HEK293 (cell line): Measurements from ENCODE around the gene RHOB.

ENCODE experiments used
- PRDM10 ChIP-seq: fragments of 450-650 bp; formaldehyde crosslinking; IDR thresholded peaks from 2 replicates; pipeline ENCODE4 v1.5.1; 2016; ENCODE audit warnings: missing biosample characterization, missing genetic modification characterization
- SETDB1 ChIP-seq: IDR thresholded peaks from one replicate; pipeline ENCODE4 v1.6.1; 2017; ENCODE audit warnings: mild to moderate bottlenecking, low read length, moderate library complexity, mixed read lengths; ENCODE audit not compliant: insufficient read length
- ZBTB21 ChIP-seq: fragments of 450-650 bp; formaldehyde crosslinking; IDR thresholded peaks from 2 replicates; pipeline ENCODE4 v1.5.1; 2017; ENCODE audit warnings: missing biosample characterization, missing genetic modification characterization
- ZBTB49 ChIP-seq: fragments of 450-650 bp; formaldehyde crosslinking; IDR thresholded peaks from 2 replicates; pipeline ENCODE4 v1.5.1; 2016; ENCODE audit warnings: missing biosample characterization, missing genetic modification characterization, low read depth
- ZNF366 ChIP-seq: fragments of 450-650 bp; formaldehyde crosslinking; conservative IDR thresholded peaks from 2 replicates; pipeline ENCODE4 v1.5.1; 2016; ENCODE audit warnings: missing biosample characterization, missing genetic modification characterization
- ZNF391 ChIP-seq: fragments of 450-650 bp; formaldehyde crosslinking; IDR thresholded peaks from 2 replicates; pipeline ENCODE4 v1.5.1; 2016; ENCODE audit warnings: low read depth, missing biosample characterization, missing genetic modification characterization, borderline replicate concordance
- ZNF555 ChIP-seq: fragments of 450-650 bp; formaldehyde crosslinking; conservative IDR thresholded peaks from 2 replicates; pipeline ENCODE4 v1.5.1; 2017; ENCODE audit warnings: missing biosample characterization, mild to moderate bottlenecking, missing genetic modification characterization, inconsistent platforms
- TF ChIP-seq, protein P1 (sequence below): fragments of 450-650 bp; formaldehyde crosslinking; IDR thresholded peaks from 2 replicates; pipeline ENCODE4 v1.5.1; 2016; ENCODE audit warnings: missing biosample characterization, missing genetic modification characterization
- TF ChIP-seq, protein P2 (sequence below): fragments of 450-650 bp; formaldehyde crosslinking; IDR thresholded peaks from 2 replicates; pipeline ENCODE4 v1.5.1; 2016; ENCODE audit warnings: missing biosample characterization, missing genetic modification characterization
- TF ChIP-seq, protein P3 (sequence below): fragments of 450-650 bp; formaldehyde crosslinking; IDR thresholded peaks from 2 replicates; pipeline ENCODE4 v1.5.1; 2017; ENCODE audit warnings: missing biosample characterization, missing genetic modification characterization
- TF ChIP-seq, protein P4 (sequence below): fragments of 450-650 bp; formaldehyde crosslinking; IDR thresholded peaks from 2 replicates; pipeline ENCODE4; 2016; ENCODE audit warnings: missing biosample characterization, missing genetic modification characterization
- TF ChIP-seq, protein P5 (sequence below): fragments of 450-650 bp; formaldehyde crosslinking; IDR thresholded peaks from 2 replicates; pipeline ENCODE4 v1.5.1; 2017; ENCODE audit warnings: missing biosample characterization, missing genetic modification characterization

RHOB gene

DNA sequence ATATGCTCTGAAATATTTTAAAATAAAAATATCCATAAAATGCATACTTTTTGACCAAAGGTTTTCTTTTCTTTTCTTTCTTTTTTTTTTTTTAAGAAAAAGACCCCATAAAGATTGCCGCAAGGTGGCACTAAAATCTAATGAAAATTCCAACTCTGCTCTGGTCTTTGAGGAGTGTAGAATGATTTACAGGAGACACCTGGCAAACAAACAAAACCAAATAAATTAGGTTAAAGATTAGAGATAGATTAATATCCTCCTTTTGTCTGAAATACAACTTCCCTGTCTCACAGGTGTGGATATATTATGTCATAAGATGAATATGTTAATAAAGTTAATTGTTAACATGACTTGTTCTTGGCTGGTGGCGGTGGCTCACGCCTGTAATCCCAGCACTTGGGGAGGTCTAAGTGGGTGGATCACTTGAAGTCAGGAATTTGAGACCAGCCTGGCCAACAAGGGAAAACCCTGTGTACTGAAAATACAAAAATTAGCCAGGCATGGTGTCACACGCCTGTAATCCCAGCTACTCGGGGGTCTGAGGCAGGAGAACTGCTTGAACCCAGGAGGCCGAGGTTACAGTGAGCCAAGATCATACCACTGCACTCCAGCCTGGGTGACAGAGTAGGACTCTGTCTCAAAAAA lies 3.5 kb upstream of the RHOB start (continued):
- TF ChIP-seq, protein P1, sequence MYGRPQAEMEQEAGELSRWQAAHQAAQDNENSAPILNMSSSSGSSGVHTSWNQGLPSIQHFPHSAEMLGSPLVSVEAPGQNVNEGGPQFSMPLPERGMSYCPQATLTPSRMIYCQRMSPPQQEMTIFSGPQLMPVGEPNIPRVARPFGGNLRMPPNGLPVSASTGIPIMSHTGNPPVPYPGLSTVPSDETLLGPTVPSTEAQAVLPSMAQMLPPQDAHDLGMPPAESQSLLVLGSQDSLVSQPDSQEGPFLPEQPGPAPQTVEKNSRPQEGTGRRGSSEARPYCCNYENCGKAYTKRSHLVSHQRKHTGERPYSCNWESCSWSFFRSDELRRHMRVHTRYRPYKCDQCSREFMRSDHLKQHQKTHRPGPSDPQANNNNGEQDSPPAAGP: no peak
- TF ChIP-seq SETDB1 (no peak), ZNF366 (tag by site-specific recombination) (peak; percentile 39), PRDM10 (tag by site-specific recombination) (peak; percentile 84), ZNF391 (no peak), ZBTB21 (tag by site-specific recombination) (no peak), ZBTB49 (tag by site-specific recombination) (no peak), ZNF555 (tag by site-specific recombination) (no peak)
- TF ChIP-seq, protein P2, sequence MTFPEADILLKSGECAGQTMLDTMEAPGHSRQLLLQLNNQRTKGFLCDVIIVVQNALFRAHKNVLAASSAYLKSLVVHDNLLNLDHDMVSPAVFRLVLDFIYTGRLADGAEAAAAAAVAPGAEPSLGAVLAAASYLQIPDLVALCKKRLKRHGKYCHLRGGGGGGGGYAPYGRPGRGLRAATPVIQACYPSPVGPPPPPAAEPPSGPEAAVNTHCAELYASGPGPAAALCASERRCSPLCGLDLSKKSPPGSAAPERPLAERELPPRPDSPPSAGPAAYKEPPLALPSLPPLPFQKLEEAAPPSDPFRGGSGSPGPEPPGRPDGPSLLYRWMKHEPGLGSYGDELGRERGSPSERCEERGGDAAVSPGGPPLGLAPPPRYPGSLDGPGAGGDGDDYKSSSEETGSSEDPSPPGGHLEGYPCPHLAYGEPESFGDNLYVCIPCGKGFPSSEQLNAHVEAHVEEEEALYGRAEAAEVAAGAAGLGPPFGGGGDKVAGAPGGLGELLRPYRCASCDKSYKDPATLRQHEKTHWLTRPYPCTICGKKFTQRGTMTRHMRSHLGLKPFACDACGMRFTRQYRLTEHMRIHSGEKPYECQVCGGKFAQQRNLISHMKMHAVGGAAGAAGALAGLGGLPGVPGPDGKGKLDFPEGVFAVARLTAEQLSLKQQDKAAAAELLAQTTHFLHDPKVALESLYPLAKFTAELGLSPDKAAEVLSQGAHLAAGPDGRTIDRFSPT: no peak
- TF ChIP-seq, protein P3, sequence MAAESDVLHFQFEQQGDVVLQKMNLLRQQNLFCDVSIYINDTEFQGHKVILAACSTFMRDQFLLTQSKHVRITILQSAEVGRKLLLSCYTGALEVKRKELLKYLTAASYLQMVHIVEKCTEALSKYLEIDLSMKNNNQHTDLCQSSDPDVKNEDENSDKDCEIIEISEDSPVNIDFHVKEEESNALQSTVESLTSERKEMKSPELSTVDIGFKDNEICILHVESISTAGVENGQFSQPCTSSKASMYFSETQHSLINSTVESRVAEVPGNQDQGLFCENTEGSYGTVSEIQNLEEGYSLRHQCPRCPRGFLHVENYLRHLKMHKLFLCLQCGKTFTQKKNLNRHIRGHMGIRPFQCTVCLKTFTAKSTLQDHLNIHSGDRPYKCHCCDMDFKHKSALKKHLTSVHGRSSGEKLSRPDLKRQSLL (tag by site-specific recombination): no peak
- TF ChIP-seq, protein P4, sequence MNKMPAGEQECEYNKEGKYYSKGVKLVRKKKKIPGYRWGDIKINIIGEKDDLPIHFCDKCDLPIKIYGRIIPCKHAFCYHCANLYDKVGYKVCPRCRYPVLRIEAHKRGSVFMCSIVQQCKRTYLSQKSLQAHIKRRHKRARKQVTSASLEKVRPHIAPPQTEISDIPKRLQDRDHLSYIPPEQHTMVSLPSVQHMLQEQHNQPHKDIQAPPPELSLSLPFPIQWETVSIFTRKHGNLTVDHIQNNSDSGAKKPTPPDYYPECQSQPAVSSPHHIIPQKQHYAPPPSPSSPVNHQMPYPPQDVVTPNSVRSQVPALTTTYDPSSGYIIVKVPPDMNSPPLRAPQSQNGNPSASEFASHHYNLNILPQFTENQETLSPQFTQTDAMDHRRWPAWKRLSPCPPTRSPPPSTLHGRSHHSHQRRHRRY (tag by site-specific recombination): no peak
- TF ChIP-seq, protein P5, sequence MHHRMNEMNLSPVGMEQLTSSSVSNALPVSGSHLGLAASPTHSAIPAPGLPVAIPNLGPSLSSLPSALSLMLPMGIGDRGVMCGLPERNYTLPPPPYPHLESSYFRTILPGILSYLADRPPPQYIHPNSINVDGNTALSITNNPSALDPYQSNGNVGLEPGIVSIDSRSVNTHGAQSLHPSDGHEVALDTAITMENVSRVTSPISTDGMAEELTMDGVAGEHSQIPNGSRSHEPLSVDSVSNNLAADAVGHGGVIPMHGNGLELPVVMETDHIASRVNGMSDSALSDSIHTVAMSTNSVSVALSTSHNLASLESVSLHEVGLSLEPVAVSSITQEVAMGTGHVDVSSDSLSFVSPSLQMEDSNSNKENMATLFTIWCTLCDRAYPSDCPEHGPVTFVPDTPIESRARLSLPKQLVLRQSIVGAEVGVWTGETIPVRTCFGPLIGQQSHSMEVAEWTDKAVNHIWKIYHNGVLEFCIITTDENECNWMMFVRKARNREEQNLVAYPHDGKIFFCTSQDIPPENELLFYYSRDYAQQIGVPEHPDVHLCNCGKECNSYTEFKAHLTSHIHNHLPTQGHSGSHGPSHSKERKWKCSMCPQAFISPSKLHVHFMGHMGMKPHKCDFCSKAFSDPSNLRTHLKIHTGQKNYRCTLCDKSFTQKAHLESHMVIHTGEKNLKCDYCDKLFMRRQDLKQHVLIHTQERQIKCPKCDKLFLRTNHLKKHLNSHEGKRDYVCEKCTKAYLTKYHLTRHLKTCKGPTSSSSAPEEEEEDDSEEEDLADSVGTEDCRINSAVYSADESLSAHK (tag by site-specific recombination): no peak
- TF ChIP-seq, all 188 proteins: peak for 8
